Measurements from ENCODE around the gene TRHDE.

GRCh38 chr12:72432037-72432604, 160.0 kb downstream of the TRHDE start:
- TF ChIP-seq ZNF232 (CRISPR knock-in tag; IDR thresholded peaks at IDR 0.05) (no peak), NR3C1 (CRISPR knock-in tag; conservative IDR thresholded peaks at IDR 0.05; ENCODE audit: low read depth) (no peak), JUN (CRISPR knock-in tag; IDR thresholded peaks at IDR 0.05) (no peak), PREB (CRISPR knock-in tag; IDR thresholded peaks at IDR 0.05; ENCODE audit: borderline replicate concordance) (no peak), ERG (CRISPR knock-in tag; IDR thresholded peaks at IDR 0.05) (no peak), CBFB (CRISPR knock-in tag; IDR thresholded peaks at IDR 0.05; ENCODE audit: low read depth) (no peak)
- TF ChIP-seq, protein P1, sequence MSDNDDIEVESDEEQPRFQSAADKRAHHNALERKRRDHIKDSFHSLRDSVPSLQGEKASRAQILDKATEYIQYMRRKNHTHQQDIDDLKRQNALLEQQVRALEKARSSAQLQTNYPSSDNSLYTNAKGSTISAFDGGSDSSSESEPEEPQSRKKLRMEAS (CRISPR knock-in tag; IDR thresholded peaks at IDR 0.05) = no peak
- TF ChIP-seq, protein P2, sequence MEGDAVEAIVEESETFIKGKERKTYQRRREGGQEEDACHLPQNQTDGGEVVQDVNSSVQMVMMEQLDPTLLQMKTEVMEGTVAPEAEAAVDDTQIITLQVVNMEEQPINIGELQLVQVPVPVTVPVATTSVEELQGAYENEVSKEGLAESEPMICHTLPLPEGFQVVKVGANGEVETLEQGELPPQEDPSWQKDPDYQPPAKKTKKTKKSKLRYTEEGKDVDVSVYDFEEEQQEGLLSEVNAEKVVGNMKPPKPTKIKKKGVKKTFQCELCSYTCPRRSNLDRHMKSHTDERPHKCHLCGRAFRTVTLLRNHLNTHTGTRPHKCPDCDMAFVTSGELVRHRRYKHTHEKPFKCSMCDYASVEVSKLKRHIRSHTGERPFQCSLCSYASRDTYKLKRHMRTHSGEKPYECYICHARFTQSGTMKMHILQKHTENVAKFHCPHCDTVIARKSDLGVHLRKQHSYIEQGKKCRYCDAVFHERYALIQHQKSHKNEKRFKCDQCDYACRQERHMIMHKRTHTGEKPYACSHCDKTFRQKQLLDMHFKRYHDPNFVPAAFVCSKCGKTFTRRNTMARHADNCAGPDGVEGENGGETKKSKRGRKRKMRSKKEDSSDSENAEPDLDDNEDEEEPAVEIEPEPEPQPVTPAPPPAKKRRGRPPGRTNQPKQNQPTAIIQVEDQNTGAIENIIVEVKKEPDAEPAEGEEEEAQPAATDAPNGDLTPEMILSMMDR (IDR thresholded peaks at IDR 0.05) = no peak
- TF ChIP-seq, protein P3, sequence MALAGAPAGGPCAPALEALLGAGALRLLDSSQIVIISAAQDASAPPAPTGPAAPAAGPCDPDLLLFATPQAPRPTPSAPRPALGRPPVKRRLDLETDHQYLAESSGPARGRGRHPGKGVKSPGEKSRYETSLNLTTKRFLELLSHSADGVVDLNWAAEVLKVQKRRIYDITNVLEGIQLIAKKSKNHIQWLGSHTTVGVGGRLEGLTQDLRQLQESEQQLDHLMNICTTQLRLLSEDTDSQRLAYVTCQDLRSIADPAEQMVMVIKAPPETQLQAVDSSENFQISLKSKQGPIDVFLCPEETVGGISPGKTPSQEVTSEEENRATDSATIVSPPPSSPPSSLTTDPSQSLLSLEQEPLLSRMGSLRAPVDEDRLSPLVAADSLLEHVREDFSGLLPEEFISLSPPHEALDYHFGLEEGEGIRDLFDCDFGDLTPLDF (CRISPR knock-in tag; IDR thresholded peaks at IDR 0.05) = no peak
- TF ChIP-seq, protein P4, sequence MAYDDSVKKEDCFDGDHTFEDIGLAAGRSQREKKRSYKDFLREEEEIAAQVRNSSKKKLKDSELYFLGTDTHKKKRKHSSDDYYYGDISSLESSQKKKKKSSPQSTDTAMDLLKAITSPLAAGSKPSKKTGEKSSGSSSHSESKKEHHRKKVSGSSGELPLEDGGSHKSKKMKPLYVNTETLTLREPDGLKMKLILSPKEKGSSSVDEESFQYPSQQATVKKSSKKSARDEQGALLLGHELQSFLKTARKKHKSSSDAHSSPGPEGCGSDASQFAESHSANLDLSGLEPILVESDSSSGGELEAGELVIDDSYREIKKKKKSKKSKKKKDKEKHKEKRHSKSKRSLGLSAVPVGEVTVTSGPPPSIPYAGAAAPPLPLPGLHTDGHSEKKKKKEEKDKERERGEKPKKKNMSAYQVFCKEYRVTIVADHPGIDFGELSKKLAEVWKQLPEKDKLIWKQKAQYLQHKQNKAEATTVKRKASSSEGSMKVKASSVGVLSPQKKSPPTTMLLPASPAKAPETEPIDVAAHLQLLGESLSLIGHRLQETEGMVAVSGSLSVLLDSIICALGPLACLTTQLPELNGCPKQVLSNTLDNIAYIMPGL (CRISPR knock-in tag; IDR thresholded peaks at IDR 0.05) = no peak
